ENCODE data around the gene AIMP1. TPM values are rescaled to one million over a fixed set of nuclear protein-coding genes. Genes with fewer than 3 reads are reported as not detected.
A peak's percentile ranks its signal among the peaks of the same experiment; 100 is the strongest.

AIMP1 gene
- total and polyA plus RNA-seq, 2 of the 13 experiments (the other 11 are each of a cell fraction or from before 2014, with no cell fraction given): 28.6 to 82.9 TPM

DNA sequence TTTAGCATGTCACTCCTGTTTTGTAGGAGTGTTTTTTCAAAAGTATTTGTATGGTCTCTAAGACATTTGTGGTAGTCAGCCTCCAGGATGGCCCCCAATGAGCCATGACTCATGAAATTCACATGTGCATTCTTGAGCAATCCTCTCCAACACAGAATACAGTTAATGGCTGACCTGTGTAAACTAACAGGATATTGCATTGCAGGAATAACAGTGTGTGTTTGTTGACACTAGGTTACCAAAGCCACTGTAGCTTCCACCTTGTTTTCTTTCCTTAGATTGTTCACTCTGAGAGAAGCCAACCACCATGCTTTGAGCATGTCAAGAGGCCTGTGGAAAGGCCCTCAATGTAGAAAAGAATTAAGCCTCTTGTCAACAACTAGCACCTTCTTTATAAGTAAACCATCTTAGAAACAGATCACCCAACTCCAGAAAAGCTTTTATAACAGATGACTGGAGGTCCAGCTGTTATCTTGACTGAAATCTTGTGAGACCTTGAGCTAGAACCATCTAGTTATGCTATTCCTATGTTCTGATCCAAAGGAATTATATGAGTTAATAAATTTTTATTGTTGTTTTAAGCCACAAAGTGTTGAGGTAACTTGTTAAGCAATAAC is 28.9 kb upstream of the AIMP1 start (continued):
- TF ChIP-seq, protein P1, sequence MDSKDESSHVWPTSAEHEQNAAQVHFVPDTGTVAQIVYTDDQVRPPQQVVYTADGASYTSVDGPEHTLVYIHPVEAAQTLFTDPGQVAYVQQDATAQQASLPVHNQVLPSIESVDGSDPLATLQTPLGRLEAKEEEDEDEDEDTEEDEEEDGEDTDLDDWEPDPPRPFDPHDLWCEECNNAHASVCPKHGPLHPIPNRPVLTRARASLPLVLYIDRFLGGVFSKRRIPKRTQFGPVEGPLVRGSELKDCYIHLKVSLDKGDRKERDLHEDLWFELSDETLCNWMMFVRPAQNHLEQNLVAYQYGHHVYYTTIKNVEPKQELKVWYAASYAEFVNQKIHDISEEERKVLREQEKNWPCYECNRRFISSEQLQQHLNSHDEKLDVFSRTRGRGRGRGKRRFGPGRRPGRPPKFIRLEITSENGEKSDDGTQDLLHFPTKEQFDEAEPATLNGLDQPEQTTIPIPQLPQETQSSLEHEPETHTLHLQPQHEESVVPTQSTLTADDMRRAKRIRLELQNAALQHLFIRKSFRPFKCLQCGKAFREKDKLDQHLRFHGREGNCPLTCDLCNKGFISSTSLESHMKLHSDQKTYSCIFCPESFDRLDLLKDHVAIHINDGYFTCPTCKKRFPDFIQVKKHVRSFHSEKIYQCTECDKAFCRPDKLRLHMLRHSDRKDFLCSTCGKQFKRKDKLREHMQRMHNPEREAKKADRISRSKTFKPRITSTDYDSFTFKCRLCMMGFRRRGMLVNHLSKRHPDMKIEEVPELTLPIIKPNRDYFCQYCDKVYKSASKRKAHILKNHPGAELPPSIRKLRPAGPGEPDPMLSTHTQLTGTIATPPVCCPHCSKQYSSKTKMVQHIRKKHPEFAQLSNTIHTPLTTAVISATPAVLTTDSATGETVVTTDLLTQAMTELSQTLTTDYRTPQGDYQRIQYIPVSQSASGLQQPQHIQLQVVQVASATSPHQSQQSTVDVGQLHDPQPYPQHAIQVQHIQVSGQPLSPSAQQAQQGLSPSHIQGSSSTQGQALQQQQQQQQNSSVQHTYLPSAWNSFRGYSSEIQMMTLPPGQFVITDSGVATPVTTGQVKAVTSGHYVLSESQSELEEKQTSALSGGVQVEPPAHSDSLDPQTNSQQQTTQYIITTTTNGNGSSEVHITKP (CRISPR knock-in tag; IDR thresholded peaks at IDR 0.05; ENCODE audit: low read depth): peak; percentile 74
- TF ChIP-seq ARHGAP35 (CRISPR knock-in tag; IDR thresholded peaks at IDR 0.05; ENCODE audit: borderline replicate concordance) (no peak), NFYC (CRISPR knock-in tag; IDR thresholded peaks at IDR 0.05) (no peak), MED8 (CRISPR knock-in tag; IDR thresholded peaks at IDR 0.05; ENCODE audit: insufficient replicate concordance) (no peak), NFE2 (CRISPR knock-in tag; IDR thresholded peaks at IDR 0.05) (peak; percentile 93), ELF1 (CRISPR knock-in tag; IDR thresholded peaks at IDR 0.05) (peak; percentile 30; the same call in 1 of the 2 replicates), ZNF160 (CRISPR knock-in tag; IDR thresholded peaks at IDR 0.05) (no peak), HMG20B (CRISPR knock-in tag; conservative IDR thresholded peaks at IDR 0.05) (peak; percentile 78; the same call in 1 of the 2 replicates), MTA3 (CRISPR knock-in tag; IDR thresholded peaks at IDR 0.05) (no peak), IKZF5 (CRISPR knock-in tag; IDR thresholded peaks at IDR 0.05) (peak; percentile 97), ZNF567 (CRISPR knock-in tag; IDR thresholded peaks at IDR 0.05; ENCODE audit: borderline replicate concordance) (peak; percentile 80; the same call in 1 of the 2 replicates), ZNF414 (CRISPR knock-in tag; IDR thresholded peaks at IDR 0.05) (0 out of 2 replicates have a peak, but pooled peaks have one; percentile 65), YEATS4 (CRISPR knock-in tag; IDR thresholded peaks at IDR 0.05; ENCODE audit: borderline replicate concordance) (peak; percentile 81; the same call in 1 of the 2 replicates), FOSL1 (CRISPR knock-in tag; IDR thresholded peaks at IDR 0.05; ENCODE audit: borderline replicate concordance) (peak; percentile 94), TGIF2 (CRISPR knock-in tag; IDR thresholded peaks at IDR 0.05) (peak; percentile 28; the same call in 1 of the 2 replicates), YEATS2 (CRISPR knock-in tag; IDR thresholded peaks at IDR 0.05; ENCODE audit: borderline replicate concordance) (peak; percentile 88; the same call in 1 of the 2 replicates), KDM4B (CRISPR knock-in tag; IDR thresholded peaks at IDR 0.05) (peak; percentile 98), NR2F1 (CRISPR knock-in tag; IDR thresholded peaks at IDR 0.05) (peak in 1 of 2 experiments; percentile 33; a peak in 1 of 4 replicates), BCL6 (CRISPR knock-in tag; IDR thresholded peaks at IDR 0.05) (peak; percentile 86), MED1 (CRISPR knock-in tag; IDR thresholded peaks at IDR 0.05) (peak; percentile 98), ZBED4 (CRISPR knock-in tag; IDR thresholded peaks at IDR 0.05; ENCODE audit: borderline replicate concordance) (peak; percentile 71; the same call in 1 of the 2 replicates)

Data from HepG2 (cell line).